GM19023 (cell line): ENCODE measurements around the gene ADAMTSL2.

Experiments used
- ATAC-seq: cut with Tn5 transposase; IDR thresholded peaks from one replicate; pipeline ENCODE4 v1.9.1; 2021; ENCODE audit warnings: mild to moderate bottlenecking, moderate library complexity; ENCODE audit not compliant: unreplicated experiment

The ADAMTSL2 gene

DNA sequence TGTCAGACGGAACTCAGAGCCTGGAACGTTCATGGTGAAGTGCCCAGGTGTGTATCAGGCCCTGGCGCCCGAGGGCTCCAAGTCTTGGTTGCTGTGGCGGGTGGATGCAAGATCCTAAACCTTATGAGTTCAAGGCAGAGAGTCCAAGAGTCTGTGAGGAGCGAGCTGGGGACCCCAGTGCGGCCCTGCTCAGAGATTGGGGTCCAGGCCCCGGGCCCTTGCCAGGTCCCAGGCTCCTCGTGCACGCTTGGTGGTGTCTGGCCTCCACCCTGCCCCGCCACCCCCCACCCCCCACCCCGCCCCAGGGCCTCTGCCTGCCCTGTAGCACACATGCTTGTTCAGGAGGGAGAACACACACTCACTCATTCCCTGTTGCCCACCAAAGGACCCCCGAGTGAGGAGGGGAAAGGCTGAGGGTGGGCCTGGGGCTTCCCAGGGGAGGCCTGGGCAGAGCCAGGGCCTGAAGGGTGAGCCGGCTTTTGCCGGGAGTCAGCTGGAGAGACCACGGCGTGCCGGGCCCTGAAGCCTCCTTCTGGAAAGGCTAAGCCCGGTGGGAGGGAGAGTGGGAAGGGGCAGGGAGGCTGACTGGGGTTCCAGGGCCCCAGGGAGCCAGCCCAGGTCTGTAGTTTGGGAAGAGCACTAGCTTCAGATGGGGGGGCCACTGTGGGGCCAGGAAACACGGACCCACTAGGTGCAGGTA is 37.5 kb downstream of the ADAMTSL2 start:
- ATAC-seq: no peak

DNA sequence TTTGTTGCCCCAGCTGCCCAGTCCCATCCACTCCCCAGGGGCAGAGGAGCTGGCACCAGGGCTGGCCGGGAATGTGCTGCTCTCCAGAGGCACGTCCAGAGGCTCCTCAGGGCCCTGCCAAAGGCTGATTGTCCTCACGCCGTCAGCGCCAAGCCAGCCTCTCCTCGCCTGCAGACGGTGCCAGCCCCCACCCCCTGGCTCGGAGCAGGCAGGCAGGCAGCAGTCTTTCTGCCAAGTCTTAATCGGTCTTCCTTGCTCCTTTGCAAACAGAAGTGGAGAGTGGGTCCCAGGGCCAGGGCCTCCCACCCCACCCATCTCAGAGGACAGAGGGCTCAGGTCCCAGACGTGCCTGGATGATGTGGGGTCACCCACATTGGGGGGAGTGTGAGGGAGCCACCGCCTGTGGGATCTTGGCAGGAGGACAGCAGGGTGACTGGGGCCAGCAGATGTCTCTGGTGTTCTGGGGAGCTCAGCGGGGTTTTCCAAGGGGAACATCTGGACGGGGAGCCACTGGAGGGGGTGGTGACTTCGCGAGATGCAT is 38.4 kb downstream of the ADAMTSL2 start:
- no peak for ATAC-seq

DNA sequence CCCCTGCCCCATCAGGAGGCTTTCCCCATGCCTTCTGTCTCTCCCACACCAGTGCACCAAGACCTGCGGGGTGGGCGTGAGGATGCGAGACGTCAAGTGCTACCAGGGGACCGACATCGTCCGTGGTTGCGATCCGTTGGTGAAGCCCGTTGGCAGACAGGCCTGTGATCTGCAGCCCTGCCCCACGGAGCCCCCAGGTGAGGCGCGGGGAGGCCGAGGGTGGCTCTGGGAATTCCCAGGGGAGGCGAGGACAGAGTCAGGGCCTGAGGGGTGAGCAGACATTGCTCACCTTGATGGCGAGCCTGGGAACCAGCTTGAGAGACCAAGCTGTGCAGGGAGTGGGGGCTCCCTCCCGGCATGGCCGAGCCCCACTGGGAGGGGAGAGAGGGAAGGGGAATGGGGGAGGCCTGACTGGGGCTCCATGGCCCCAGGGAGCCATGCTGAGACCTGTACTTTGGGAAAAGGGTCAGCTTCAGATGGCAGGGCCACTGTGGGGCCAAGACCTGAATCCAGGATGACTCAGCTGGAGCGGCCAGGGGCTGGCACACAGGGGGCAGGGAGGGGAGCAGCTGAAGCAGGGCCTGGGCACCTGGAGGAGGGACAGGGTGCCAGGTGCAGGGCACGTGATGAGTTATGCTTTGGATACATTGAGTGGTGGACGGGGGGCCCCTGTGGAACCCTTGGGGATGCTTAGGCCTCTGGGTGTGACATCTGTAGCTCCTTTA is 39.4 kb downstream of the ADAMTSL2 start:
- no peak for ATAC-seq

DNA sequence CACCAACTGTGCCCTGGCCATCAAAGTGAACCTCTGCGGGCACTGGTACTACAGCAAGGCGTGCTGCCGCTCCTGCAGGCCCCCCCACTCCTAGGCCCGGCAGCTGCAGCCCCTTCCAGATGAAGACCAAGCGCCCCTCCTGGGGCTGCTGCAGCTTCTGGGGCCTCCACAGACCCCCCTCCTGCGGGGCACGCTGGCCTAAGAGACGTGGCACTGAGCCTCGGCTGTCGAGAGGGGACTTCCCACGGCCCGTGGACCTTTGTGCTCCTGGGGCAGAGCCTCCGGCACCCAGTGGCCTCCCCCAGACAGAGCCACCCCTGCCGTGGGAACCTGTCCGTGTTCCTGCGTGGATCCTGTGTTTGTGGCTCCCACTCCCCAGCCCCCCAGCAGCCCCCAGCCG is 40.3 kb downstream of the ADAMTSL2 start:
- ATAC-seq: no peak

DNA sequence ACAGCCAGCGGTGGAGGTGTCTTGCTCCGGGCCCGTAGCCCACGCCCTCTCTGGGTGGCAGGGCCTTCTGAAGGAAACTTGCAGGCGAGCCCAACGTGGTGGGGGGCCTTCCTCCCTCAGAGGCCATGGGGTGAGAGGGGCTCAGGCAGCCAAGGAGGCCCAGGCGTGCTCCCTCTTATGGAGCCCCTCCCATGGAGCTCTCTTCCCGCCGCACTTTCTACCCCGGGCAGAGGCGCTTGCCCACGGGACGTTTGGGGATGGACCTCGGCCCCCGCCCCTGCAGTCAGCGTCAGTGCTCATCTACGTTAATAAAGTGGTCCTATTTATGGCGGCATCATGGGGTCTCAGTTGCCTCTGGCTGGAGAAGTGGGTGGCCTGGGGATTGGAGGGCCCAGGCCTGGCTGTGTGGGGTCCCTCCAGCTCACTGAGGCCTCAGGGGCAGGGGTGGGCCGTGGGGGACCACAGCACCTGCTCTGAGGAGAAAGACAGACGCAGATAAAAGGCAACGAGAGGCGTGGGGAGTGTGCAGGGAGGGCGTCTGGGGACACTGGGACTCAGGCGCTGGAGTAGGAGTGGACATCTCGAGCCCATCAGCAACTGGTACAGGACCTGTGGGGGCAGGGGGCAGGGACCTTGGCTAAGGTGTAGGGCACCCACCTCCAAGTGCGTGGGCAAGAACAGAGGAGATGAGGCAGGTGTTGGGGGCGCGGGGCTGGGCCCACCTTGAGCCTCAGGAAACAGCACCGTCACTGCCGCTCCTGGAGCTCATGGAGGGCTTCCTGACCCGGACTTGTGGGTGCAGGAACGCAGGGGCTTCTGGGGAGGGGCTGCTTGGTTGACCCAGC is 40.9 kb downstream of the ADAMTSL2 start:
- ATAC-seq: no peak

DNA sequence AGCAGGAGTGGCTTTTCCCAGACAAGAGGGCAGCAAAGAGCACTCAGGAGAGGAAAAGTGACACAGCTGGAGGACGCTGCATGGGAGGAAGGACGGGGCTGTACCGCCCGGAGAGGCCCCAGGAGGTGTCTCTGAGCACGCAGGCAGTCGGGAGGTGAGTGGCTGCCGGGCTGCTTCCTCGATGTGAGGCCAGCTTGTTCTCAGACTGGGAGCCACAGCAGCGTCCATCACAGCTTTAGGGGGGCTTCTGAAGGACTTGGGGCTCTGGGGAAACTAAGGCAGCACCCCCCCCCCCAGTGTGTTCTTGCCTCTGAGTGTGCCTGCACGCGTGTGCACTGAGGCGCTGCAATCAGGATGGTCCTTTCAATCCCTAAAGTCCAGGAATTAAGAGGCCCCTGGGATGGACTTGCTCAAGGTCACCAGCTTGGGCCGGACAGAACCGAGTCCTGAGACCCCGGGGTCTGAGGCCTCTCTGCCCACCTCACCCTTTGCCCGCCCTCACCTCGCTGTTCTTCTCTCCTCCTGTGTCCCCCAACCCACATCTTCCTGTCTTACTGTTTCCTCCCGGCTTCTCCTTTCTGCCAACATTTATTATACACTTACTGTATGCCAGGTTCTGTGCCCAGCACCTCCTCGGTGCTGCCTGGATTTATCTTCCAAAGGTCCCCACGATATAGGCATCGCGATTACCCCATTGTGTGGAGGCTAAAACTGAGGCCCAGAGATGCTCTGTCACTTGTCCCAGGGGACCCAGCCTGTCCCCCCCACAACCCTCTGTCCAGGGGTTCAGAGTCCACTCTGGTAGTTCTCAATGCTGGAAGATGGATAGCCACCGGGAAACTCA is 41.7 kb downstream of the ADAMTSL2 start:
- ATAC-seq: no peak

DNA sequence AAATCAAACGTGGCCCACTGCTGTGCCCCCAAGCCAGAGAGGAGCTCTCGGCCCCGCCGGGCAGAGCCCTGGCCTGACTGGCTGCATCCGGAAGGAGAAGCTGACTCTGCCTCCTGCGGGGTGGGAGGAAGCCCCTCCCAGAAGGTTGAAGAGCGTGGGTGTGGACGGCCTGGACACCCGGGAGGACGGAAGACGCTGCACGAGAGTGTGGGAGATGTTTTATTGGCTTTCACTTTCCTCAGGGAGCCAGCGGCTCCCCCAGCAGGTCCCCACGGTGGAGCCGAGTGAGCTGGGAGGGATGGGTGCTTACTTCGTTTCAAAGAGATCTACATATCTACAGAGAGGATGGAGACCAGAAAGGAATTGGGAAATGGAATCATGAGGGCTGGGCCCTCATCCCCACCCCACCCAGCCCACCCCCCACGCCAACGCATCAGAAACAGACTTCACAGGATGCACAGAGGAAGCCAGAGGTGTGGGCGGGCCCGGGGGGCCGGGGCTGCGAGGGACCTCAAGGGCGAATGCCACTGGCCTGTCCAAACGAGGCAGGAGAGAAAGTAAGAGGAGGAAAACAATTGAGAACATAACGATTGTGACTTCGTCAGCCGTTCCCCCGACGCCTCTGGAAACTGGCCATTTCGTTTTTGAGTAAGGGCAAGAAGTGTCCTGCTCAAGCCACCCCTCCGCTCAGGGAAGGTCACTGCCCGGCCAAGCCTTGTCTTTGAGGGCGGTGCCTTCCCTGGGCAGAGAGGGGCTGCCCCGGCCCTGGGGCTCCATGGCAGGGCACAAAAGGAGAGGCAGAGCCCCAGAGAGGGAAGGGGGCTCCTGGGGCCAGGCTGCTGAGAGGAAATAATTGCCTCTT is 42.6 kb downstream of the ADAMTSL2 start:
- no peak for ATAC-seq

DNA sequence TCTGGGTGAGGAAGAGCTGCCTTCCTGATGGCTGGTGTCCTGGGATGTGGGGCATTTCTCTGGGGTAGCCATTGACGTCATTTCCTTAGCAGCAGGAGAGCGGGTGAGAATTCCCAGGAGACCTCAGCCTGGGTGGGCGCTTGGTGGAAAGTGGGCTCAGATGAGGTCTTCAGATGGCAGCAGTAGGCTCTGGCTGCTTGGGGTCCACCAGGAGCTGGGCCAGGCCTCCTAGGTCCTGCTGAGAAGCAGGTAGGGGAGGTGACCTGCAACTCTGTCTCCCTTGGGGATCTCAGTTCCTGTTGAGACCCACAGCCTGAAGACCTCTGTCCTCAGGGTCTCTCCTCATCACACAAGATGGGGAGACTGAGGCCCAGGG is 43.2 kb downstream of the ADAMTSL2 start:
- ATAC-seq: no peak

DNA sequence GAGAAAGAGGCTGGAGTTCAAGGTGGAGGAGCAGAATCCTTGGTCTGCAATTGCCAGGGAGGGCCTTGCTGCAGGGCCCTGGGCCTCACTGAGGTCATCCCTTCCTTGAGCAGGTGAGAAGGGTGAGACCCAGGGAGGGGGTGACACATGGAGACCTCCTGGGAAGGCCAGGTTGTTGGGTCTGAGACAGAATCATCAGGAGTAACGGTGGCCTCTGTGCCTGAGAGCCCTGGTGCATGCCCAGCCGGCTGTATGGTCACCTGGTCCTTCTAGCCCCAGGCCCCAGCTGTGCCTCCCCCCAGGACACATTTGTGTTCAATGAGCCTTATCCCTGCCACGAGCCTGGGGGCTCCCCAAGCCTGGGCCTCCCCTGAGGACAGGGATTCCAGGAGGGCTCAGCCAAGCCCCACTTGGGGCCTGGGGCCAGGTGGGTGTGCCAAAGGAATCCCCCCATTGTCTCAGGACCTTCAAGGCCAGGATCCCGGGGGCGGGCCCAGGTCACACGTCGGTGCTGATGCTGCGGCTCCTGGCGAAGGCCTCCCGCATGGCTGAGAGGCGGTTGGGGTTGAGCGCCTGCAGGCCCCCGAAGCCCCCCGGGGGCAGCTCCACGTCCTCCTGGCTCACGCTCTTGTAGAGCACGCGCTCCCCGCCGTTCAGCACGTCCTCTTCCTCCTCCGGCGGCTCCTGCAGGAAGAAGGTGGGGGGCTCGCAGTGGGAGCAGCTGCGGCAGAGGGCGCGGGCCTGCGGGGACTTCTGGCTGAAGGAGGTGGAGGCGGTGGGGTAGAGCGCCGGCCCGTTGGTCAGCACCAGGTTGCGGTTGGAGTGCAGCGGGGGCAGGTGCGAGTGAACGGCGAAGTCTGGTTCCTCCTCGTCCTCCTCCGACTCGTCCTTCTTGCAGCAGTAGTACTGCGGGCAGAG is 44.3 kb downstream of the ADAMTSL2 start:
- no peak for ATAC-seq

DNA sequence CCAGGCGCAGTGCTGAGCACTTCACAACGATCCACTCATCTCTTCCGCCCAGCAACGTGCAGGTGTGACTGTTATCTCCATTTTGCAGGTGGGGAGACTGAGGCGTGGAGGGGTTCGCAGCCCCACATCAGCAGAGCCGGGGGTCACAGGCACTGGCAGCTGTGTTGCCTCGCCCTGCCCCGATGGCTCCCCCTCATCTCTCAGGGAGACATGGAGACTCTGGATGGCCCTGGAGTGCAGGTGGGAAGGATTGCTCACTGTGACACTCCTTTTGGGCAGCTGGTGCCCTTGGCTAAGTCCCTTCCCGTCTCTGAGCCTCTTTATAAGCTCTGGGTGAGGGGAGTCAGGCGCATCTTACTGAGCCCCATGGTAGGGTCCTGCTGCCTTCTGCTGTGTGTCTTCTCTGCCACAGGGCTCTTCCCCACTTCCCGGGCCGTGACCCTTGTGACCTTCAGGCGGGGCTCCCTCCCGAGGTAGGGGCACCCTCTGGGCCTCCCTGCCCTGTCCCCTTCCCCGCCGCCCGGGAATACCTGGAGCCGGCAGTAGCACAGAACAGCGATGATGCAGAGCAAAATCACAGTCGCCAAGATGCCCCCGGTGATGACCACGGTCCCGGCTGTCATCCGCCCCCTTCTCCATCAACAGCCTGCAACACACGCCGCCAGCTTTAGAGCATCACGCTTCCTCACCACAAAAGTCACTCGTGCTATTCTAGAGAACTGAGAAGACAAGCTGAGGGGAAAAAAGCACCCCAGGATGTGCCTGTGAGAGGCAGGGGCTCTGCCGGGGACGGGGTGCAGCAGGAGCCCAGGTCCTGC is 45.3 kb downstream of the ADAMTSL2 start:
- ATAC-seq: no peak

DNA sequence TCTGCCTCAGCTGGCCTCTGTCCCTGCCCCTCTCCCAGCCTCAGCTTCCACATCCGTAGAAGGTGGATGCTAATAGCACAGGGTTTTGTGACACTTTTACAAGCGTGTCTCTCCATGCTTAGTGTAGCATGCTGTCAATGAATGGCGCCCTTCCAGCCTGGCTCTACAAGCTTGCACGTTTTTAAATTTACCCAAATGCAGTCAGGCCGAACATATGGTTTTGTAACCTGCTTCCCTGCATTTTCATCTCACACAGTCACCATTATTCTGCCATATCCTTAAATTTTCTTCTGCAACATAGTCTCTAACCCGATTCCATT is 45.9 kb downstream of the ADAMTSL2 start:
- ATAC-seq: no peak

DNA sequence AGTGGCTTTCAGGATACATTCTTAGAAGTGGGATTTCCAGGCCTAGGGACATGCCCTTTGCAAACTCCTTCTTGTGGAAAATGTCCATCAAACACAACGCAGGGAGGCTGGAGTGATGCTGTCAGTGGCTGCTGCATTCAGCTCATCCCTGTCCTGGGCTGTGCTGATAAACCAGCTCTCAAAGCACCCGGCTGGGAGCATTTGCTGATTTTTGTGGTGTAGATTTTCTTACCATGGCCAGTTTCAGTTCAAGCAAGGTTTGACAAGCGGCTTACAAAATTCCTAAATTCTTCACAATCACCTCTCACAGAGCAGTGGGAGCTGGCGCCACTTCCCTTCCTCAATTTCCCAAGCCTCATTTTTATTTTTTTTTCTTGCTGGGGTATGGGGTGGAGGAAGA is 46.5 kb downstream of the ADAMTSL2 start:
- no peak for ATAC-seq

DNA sequence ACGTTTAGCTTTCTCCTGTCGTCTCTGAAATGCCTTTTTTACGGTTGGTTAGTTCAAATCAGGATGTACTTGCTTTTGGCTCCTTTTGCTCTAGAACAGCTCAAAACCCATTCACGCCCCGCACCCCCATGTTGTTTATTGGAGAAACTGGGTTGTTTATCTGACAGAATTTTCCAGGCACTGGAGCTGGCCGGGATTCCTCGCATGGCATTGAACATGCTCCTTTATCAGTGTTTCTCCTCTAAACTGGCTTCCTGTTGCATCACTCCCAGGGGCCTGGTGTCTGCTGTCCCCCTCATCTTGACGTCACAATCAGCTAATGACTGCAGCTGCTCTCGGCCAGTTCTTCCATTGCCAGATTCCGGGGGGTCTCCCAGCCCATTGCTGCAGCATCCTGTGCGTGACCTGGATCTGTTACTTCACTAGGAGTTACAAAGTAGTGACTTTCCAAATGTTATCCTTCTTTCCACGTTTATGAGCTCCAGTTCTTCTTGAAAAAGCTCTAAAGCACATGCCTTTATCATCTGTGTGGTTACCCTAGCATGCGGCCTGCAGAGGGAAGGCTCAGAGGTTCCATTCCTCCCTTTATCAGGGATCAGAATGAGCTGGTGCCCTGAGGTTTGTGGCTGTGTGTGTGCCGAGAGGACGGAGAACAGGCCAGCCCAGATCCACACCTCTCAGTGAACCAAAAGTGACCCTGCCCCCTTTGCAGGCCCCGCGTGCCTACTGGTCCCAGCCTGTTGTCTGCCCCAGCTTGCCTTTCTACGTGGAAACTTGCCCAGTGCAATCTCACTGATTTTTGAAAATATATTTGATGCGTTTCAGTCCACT is 47.2 kb downstream of the ADAMTSL2 start:
- no peak for ATAC-seq

DNA sequence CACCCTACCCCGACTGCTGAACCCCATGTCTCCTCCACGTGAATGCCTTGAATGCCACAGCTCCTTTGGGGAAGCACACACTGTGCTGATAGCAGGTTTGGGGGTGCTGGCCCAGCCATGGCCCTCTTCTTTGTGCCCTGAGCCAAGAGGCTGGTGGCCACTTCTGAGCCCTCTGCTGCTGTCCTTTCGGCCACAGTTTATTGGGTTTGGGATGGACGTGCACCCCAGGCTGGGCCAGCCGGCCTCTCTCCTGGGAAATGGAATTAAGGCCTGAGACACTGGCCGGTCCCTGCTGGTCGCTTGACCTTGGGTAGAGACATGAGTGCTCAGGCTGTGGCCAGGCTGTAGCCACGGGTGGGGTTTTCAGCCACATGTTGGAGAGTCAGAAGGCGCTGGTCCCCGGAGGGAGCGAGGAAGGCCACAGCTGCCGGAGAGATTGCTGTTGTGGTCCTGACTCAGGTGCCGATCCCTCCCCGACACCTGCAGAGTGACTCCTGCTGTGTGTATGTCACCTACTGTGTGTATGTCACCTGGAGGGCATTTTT is 48.1 kb downstream of the ADAMTSL2 start:
- no peak for ATAC-seq

DNA sequence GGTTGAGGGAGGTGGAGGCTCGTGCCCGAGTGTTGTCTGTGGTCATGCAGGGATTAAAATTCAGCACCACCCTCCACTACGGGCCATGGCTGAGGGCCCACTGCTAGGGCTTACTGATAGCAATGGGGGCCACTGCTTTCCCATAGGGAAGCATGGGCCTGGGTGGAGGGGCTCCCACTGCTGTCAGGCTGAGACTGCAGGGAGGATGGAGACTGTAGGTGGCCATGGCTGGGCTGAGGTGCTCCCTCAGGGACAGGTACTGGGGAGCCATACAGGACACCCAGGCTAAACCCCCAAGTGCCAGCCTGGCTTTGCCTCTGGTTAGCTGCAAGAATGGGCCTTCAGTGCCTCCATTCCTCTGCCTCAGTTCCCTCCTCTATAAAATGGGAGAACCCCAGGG is 48.6 kb downstream of the ADAMTSL2 start:
- ATAC-seq: no peak

DNA sequence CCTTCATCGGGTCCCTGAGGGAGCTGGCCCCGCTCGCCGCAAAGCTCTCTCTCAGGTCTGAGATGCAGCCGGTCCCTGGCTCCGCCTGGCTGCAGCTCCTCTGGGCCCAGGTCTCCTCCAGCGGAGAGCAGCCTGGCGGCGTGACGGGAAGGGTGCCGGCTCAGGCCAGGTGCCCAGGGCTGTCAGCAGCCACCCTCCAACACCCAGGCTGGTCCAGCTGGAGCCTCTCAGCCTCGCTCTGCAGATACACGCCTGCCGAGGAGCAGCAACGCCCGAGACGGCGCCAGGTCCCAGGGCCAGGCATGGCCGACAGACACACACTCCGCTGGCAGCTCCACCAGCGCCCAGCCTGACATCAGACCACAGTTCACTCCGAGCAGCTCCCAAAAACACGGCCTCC is 49.1 kb downstream of the ADAMTSL2 start:
- no peak for ATAC-seq

DNA sequence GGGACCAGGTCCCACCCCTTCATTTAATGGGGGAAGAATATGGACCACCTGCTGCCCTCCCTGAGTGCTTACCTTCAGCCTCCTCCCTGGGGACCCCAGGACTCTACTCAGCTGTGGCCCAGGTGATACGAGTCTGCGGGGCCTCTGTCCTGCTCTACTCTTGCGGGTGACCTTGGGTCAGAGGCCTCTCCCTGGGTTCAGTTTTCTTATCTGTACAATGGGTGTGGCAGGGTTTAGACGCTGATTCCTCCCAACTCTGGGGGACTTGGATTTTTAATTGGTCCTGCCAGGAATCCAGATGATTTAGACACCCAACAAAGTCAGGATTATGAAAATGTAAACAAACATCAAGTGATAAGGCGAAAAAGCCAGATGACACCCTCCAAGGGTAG is 49.7 kb downstream of the ADAMTSL2 start:
- ATAC-seq: no peak
